NCI-H146 treated with DMSO at 0.1 percent for 48 hours (cell line): ENCODE data around the gene FAF2.
A peak's percentile ranks its signal among the peaks of the same experiment; 100 is the strongest.

Experiments
- DNase-seq: peaks from one replicate; lab custom pipeline; 2025; ENCODE audit not compliant: unreplicated experiment; lab: John Stamatoyannopoulos, UW

FAF2 gene

GRCh38 chr5:176500511-176500910, 52.3 kb downstream of the FAF2 start:
- DNase-seq, result no peak

GRCh38 chr5:176501333-176501732, 53.1 kb downstream of the FAF2 start:
- DNase-seq, result no peak

- DNase-seq, result no peak
These were observed 55.3 kb downstream of the FAF2 start for GRCh38 chr5:176503496-176503895.

GRCh38 chr5:176507911-176508310, 59.7 kb downstream of the FAF2 start:
- DNase-seq, result no peak

- no peak for DNase-seq
These were observed 60.4 kb downstream of the FAF2 start for GRCh38 chr5:176508603-176509002.

GRCh38 chr5:176513788-176514187, 65.6 kb downstream of the FAF2 start:
- DNase-seq, result no peak

GRCh38 chr5:176514244-176514950, 66.2 kb downstream of the FAF2 start:
- no peak for DNase-seq

- no peak for DNase-seq
These were observed 67.2 kb downstream of the FAF2 start for GRCh38 chr5:176515396-176515795.

GRCh38 chr5:176517053-176517661, 69.0 kb downstream of the FAF2 start:
- no peak for DNase-seq

- peak; percentile 49 for DNase-seq
These were observed 71.9 kb downstream of the FAF2 start for GRCh38 chr5:176519810-176520720.

- no peak for DNase-seq
These were observed 73.1 kb downstream of the FAF2 start for GRCh38 chr5:176521286-176521685.

GRCh38 chr5:176521699-176522263, 73.6 kb downstream of the FAF2 start:
- no peak for DNase-seq

- DNase-seq, result no peak
These were observed 76.0 kb downstream of the FAF2 start for GRCh38 chr5:176524138-176524537.

- DNase-seq, result no peak
These were observed 76.8 kb downstream of the FAF2 start for GRCh38 chr5:176524987-176525386.

GRCh38 chr5:176525677-176526076, 77.5 kb downstream of the FAF2 start:
- no peak for DNase-seq

GRCh38 chr5:176526462-176526861, 78.3 kb downstream of the FAF2 start:
- no peak for DNase-seq

- no peak for DNase-seq
These were observed 79.3 kb downstream of the FAF2 start for GRCh38 chr5:176527246-176528222.

GRCh38 chr5:176528301-176528700, 80.1 kb downstream of the FAF2 start:
- no peak for DNase-seq

GRCh38 chr5:176528761-176529115, 80.6 kb downstream of the FAF2 start:
- DNase-seq, result no peak

- no peak for DNase-seq
These were observed 81.0 kb downstream of the FAF2 start for GRCh38 chr5:176529116-176529740.
